Measurements from ENCODE around the gene MAGIX.

GRCh38 chrX:49199906-49200771 is 37.6 kb downstream of the MAGIX start, which contains the start of gene SYP:
- TF ChIP-seq MZF1 (tag by site-specific recombination; IDR thresholded peaks at IDR 0.05; ENCODE audit: borderline replicate concordance) (no peak), ZBTB26 (tag by site-specific recombination; optimal IDR thresholded peaks at IDR 0.05) (peak; percentile 76), CTCF (tag by site-specific recombination; IDR thresholded peaks at IDR 0.05) (no peak), ZNF645 (tag by site-specific recombination; IDR thresholded peaks at IDR 0.05) (no peak), ZNF324 (tag by site-specific recombination; IDR thresholded peaks at IDR 0.05) (no peak), ZNF510 (tag by site-specific recombination; IDR thresholded peaks at IDR 0.05; ENCODE audit: insufficient replicate concordance) (no peak), YY1 (tag by site-specific recombination; IDR thresholded peaks at IDR 0.05) (no peak), REST (tag by site-specific recombination; IDR thresholded peaks at IDR 0.05) (peak; percentile 98), SALL2 (tag by site-specific recombination; IDR thresholded peaks at IDR 0.05; ENCODE audit: borderline replicate concordance) (no peak), ZNF521 (tag by site-specific recombination; IDR thresholded peaks at IDR 0.05) (no peak), PRDM10 (tag by site-specific recombination; IDR thresholded peaks at IDR 0.05) (peak; percentile 74), ZIC2 (tag by site-specific recombination; IDR thresholded peaks at IDR 0.05) (0 out of 2 replicates have a peak, but pooled peaks have one; percentile 27), KLF9 (tag by site-specific recombination; IDR thresholded peaks at IDR 0.05; ENCODE audit: low read depth) (peak; percentile 57; the same call in 1 of the 2 replicates)

All from HEK293 (cell line).